ENCODE results near the gene UBE2G2.

DNA sequence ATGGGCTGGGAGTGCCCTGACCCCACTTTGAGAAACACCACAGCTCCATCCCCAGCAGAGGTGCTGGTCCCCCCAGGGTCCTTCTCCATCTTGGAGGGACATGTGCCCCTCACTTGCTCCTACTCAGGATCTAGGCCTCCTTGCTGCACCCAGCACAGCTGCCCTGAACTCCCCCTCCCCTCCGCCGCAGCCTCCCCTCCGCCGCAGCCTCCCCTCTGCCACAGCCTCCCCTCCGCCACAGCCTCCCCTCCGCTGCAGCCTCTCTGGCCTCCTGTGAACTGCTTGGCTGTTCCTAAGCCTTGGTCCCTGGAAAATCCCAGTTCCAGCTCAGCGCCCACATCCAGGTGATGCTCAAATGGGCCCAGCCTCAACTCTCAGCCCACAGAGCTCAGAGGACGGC is 74.3 kb downstream of the UBE2G2 start:
- TF ChIP-seq CREB1 (IDR thresholded peaks at IDR 0.05; ENCODE audit: low read depth) (no peak), TAF1 (IDR thresholded peaks at IDR 0.05; ENCODE audit: low read depth) (no peak), RAD21 (IDR thresholded peaks at IDR 0.05; ENCODE audit: low read depth) (no peak)
- TF ChIP-seq, protein P1, sequence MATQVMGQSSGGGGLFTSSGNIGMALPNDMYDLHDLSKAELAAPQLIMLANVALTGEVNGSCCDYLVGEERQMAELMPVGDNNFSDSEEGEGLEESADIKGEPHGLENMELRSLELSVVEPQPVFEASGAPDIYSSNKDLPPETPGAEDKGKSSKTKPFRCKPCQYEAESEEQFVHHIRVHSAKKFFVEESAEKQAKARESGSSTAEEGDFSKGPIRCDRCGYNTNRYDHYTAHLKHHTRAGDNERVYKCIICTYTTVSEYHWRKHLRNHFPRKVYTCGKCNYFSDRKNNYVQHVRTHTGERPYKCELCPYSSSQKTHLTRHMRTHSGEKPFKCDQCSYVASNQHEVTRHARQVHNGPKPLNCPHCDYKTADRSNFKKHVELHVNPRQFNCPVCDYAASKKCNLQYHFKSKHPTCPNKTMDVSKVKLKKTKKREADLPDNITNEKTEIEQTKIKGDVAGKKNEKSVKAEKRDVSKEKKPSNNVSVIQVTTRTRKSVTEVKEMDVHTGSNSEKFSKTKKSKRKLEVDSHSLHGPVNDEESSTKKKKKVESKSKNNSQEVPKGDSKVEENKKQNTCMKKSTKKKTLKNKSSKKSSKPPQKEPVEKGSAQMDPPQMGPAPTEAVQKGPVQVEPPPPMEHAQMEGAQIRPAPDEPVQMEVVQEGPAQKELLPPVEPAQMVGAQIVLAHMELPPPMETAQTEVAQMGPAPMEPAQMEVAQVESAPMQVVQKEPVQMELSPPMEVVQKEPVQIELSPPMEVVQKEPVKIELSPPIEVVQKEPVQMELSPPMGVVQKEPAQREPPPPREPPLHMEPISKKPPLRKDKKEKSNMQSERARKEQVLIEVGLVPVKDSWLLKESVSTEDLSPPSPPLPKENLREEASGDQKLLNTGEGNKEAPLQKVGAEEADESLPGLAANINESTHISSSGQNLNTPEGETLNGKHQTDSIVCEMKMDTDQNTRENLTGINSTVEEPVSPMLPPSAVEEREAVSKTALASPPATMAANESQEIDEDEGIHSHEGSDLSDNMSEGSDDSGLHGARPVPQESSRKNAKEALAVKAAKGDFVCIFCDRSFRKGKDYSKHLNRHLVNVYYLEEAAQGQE (IDR thresholded peaks at IDR 0.05; ENCODE audit: low read depth) = no peak

Measured in Ishikawa (cell line).